GM12875 (cell line): ENCODE results near the gene ZNF444.

Experiments
- H3K4me3 ChIP-seq: one replicate; pipeline ENCODE4 v1.5.1; 2011; ENCODE audit warnings: low read depth, low read length, control low read depth
- CTCF ChIP-seq: IDR thresholded peaks from 2 replicates; pipeline ENCODE4 v1.5.1; 2011; ENCODE audit warnings: low read depth, mild to moderate bottlenecking, control low read depth, inconsistent platforms, low read length, moderate library complexity, borderline replicate concordance; ENCODE audit not compliant: insufficient read depth

Gene ZNF444

GRCh38 chr19:56140583-56141416 is at the start of gene ZNF444:
TSS of gene ZNF444 (plus strand) at chr19:56141287. CDS start at chr19:56146912, 5,625 bp downstream.
- TF ChIP-seq CTCF: no peak
- peak within 1 kb of the TSS; percentile 92 for H3K4me3 ChIP-seq

GRCh38 chr19:56091751-56092546 is 49.1 kb upstream of the ZNF444 start:
- H3K4me3 ChIP-seq: no peak overlapping the region
- TF ChIP-seq CTCF: no peak

DNA sequence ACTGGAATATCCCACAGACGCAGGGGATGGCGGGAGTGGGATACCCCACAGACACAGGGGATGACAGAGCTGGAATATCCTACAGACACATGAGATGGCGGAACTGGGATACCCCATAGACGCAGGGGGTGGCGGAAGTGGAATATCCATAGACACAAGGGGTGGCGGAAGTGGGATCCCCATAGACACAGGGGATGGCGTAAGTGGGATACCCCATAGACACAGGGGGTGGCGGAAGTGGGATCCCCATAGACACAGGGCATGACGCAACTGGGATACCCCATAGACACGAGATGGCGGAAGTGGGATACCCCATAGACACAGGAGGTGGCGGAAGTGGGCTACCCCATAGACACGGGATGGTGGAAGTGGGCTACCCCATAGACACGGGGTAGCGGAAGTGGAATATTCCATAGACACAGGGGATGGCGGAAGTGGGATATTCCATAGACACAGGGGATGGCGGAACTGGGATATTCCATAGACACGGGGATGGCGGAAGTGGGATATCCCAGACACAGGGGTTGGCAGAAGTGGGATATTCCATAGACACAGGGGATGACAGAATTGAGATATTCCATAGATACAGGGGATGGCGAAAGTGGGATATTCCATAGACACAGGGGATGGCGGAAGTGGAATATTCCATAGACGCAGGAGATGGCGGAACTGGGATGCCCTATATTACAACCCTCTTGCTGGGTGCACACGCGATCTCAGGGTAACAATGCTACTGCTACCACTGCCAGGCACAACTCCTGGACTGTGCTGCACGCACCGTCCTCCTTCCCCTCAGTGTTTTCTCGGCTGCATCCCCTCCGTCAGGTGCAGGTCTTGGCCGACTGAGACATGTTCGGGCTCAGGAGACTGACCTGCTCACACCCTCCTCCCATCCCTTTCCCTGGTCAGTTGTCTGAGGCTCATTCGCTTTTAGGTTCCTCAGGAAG is 48.1 kb upstream of the ZNF444 start:
- no peak overlapping the region for H3K4me3 ChIP-seq
- TF ChIP-seq CTCF: no peak

DNA sequence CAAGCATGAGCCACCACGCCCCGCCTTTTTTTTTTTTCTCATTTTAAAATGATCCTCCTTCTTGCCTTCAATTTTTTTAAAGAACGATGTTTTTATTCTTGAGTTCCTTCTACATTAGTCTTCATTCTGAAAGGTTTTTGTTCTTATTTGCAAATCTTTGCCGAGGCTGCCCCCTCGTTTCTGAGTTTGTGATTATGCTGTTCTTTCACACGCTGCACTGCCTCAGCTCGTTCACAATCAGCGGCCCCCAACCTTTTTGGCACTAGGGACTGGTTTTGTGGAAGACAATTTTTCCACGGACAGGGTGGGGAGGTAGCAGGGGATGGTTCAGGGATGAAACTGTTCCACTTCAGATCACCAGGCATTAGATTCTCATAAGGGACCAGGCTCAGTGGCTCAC is 46.6 kb upstream of the ZNF444 start:
- no peak for TF ChIP-seq CTCF
- H3K4me3 ChIP-seq: no peak overlapping the region

- H3K4me3 ChIP-seq: no peak overlapping the region
Observed at GRCh38 chr19:56096665-56097064, 44.4 kb upstream of the ZNF444 start.

More at GRCh38 chr19:56096665-56097064, 44.4 kb upstream of the ZNF444 start:
- TF ChIP-seq CTCF: no peak
